Neural crest cell (in vitro differentiated cells): ENCODE measurements around the gene FGFBP1. TPM values are rescaled to one million over a fixed set of nuclear protein-coding genes. Genes with fewer than 3 reads are reported as not detected.

ENCODE experiments used
- DNase-seq: peaks from one replicate; pipeline ENCODE4 v3.0.0; 2021; ENCODE audit warnings: low read depth, mixed read lengths, low spot score
- H3K27ac Mint-ChIP-seq: one replicate; pipeline ENCODE4 v1.8.0; 2021; ENCODE audit warnings: mild to moderate bottlenecking, mixed read lengths; ENCODE audit not compliant: unreplicated experiment
- H3K27me3 Mint-ChIP-seq: 2 replicates; pipeline ENCODE4 v1.8.0; 2021; ENCODE audit warnings: low read depth, mild to moderate bottlenecking, mixed read lengths
- H3K36me3 Mint-ChIP-seq: 2 replicates; pipeline ENCODE4 v1.8.0; 2021; ENCODE audit warnings: low read depth, mild to moderate bottlenecking, mixed read lengths
- H3K4me1 Mint-ChIP-seq: 2 replicates; pipeline ENCODE4 v1.8.0; 2021; ENCODE audit warnings: mixed read lengths
- H3K4me3 Mint-ChIP-seq: one replicate; pipeline ENCODE4 v1.8.0; 2021; ENCODE audit warnings: mild to moderate bottlenecking, mixed read lengths
- H3K9me3 Mint-ChIP-seq: 2 replicates; pipeline ENCODE4 v1.8.0; 2021; ENCODE audit warnings: mixed read lengths
- total RNA-seq: library from RNA; stranded (reverse); gene quantifications from 2 replicates; pipeline ENCODE4 v1.2.1, GENCODE V29; 2021
- TF ChIP-seq, protein P1 (sequence below): fragments of 200-600 bp; sonication (generic); conservative IDR thresholded peaks from 2 replicates; pipeline ENCODE4 v1.5.0; 2021; ENCODE audit warnings: antibody characterized with exemption, mild to moderate bottlenecking

Gene FGFBP1
- total RNA-seq, 1 donor from 2014 or later, result not detected

DNA sequence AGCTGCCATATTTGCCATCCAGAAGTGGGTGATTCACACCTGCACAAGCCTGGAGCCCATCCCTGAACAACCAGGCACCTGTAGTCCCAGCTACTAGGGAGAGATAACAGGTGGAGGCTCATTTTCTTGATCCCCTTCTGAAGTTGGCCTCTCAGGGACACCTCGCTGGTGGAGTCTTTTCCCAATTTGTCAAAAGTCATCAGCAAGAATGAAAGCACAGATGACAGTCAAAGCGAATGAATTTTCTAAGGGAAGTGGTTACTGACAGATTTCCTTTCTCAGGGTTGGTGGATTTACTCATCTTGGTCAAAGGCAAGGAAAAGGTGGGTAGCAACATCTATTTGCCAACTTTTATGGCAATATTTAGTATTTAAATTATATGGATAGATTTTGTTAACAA, 36.5 kb downstream of the FGFBP1 start:
- Mint-ChIP-seq H3K27me3 (no peaks in the 10 kb centered on the region), H3K27ac (no peak overlapping the region), H3K4me1 (peaks cover 14% of the 10 kb centered on the region)

DNA sequence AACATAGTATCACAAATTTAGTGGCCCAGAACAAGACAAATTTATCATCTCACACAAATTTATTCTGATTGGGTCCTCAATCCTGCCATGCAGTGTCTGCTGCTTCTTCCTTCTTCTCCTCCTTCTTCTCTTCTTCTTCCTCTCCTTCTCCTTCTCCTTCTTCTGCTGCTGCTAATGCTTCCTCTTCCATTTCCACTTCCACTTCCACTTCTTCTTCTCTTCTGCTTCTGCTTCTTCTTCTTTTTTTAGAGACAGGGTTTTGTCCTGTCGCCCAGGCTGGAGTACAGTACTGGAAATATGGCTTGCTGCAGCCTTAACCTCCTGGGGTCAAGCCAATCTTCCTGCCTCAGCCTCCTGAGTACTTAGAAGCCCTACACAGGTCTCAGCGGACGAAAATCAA, 37.5 kb downstream of the FGFBP1 start:
- no peak overlapping the region for H3K27ac Mint-ChIP-seq
- TF ChIP-seq, protein P1, sequence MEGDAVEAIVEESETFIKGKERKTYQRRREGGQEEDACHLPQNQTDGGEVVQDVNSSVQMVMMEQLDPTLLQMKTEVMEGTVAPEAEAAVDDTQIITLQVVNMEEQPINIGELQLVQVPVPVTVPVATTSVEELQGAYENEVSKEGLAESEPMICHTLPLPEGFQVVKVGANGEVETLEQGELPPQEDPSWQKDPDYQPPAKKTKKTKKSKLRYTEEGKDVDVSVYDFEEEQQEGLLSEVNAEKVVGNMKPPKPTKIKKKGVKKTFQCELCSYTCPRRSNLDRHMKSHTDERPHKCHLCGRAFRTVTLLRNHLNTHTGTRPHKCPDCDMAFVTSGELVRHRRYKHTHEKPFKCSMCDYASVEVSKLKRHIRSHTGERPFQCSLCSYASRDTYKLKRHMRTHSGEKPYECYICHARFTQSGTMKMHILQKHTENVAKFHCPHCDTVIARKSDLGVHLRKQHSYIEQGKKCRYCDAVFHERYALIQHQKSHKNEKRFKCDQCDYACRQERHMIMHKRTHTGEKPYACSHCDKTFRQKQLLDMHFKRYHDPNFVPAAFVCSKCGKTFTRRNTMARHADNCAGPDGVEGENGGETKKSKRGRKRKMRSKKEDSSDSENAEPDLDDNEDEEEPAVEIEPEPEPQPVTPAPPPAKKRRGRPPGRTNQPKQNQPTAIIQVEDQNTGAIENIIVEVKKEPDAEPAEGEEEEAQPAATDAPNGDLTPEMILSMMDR, result no peak
- H3K9me3 Mint-ChIP-seq, result peaks cover 20% of the 10 kb centered on the region
- DNase-seq, result no peak
- H3K36me3 Mint-ChIP-seq, result peaks cover 6% of the 10 kb centered on the region
- H3K27me3 Mint-ChIP-seq, result no peaks in the 10 kb centered on the region
- peaks cover 11% of the 10 kb centered on the region for H3K4me1 Mint-ChIP-seq
- no peak overlapping the region for H3K4me3 Mint-ChIP-seq

More for the DNA sequence above, 36.5 kb downstream of the FGFBP1 start:
- TF ChIP-seq, protein P1, result no peak
- Mint-ChIP-seq H3K9me3 (peaks cover 20% of the 10 kb centered on the region), H3K4me3 (no peak overlapping the region), H3K36me3 (peaks cover 6% of the 10 kb centered on the region)
- no peak for DNase-seq

DNA sequence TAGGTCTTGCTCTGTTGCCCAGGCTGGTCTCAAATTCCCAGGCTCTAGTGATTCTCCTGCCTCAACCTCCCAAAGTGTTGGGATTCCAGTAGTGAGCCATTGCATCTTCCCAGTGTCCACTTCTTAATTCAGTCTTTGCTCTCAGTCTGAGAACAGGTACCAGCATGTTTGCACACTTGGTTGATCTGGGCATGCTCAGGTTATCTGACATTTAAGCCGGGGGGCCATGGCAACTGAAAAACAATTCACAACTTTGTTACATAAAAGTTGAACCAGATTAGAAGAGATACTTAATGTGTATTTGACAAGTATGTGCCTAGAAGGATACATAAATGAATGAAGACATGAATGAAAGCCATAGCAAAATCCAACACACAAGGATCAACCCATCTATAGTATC, 39.0 kb downstream of the FGFBP1 start:
- no peak overlapping the region for H3K4me3 Mint-ChIP-seq
- peaks cover 10% of the 10 kb centered on the region for H3K4me1 Mint-ChIP-seq
- peaks cover 13% of the 10 kb centered on the region for H3K9me3 Mint-ChIP-seq
- TF ChIP-seq, protein P1, result no peak
- H3K27me3 Mint-ChIP-seq, result no peaks in the 10 kb centered on the region
- no peak overlapping the region for H3K27ac Mint-ChIP-seq
- DNase-seq, result no peak
- H3K36me3 Mint-ChIP-seq, result peaks cover 2% of the 10 kb centered on the region

DNA sequence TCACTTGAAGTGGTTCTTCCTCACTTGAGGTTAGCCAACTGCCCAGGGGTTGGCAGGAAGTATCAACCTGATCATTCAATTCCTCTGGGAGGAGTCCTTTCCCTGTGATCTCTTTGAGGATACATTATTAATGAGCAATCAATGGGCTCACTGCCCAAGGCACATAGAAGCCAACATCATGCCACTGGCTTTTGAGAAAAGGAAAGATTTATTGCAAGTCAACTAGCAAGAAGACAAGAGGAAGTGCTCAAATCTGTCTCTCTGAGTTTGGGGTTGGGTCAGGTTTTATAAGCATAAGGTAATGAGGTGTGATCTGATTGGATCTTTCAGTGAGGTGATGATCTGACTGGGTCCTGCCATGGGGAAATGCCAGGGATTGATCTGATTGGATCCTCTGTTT, 39.6 kb downstream of the FGFBP1 start:
- no peak for DNase-seq
- no peak overlapping the region for H3K27ac Mint-ChIP-seq
- H3K27me3 Mint-ChIP-seq, result no peaks in the 10 kb centered on the region
- peaks cover 10% of the 10 kb centered on the region for H3K4me1 Mint-ChIP-seq
- H3K9me3 Mint-ChIP-seq, result peaks cover 10% of the 10 kb centered on the region
- H3K36me3 Mint-ChIP-seq, result no peaks in the 10 kb centered on the region
- H3K4me3 Mint-ChIP-seq, result no peak overlapping the region
- TF ChIP-seq, protein P1, result no peak

DNA sequence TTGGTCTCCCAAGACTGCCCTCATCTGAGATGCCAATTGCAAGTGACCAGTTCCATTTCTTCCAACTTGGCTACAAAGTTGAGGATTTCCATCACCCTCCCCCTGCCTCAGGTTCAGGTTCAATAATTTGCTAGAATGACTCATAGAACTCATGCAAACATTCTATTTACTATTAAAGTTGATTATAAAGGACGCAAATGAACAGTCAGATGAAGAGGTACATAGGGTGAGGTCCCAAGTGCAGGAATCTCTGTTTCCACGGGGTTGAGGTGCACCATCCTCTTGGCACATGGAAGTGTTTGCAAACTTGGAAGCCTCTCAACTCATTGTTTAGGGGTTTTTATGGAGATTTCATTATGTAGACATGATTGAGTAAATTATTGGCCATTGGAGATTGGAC, 41.0 kb downstream of the FGFBP1 start:
- no peak overlapping the region for H3K27ac Mint-ChIP-seq
- no peaks in the 10 kb centered on the region for H3K36me3 Mint-ChIP-seq
- peaks cover 10% of the 10 kb centered on the region for H3K9me3 Mint-ChIP-seq
- no peak overlapping the region for H3K4me3 Mint-ChIP-seq
- peaks cover 10% of the 10 kb centered on the region for H3K4me1 Mint-ChIP-seq
- no peak for DNase-seq
- TF ChIP-seq, protein P1, result no peak
- no peaks in the 10 kb centered on the region for H3K27me3 Mint-ChIP-seq
